SK-N-SH treated with all-trans-retinoic acid at 6 μM for 48 hours (cell line): ENCODE data around the gene MTHFD2L.

Experiments used
- GLIS3 ChIP-seq: fragments of 250-450 bp; sonication (Bioruptor Pico); IDR thresholded peaks from 2 replicates; pipeline ENCODE4 v1.5.0; 2020; ENCODE audit warnings: mild to moderate bottlenecking, moderate library complexity
- OSR1 ChIP-seq: fragments of 250-450 bp; sonication (Bioruptor Pico); IDR thresholded peaks from 2 replicates; pipeline ENCODE4 v1.8.0; 2022; ENCODE audit warnings: moderate library complexity, mild to moderate bottlenecking, inconsistent platforms
- PATZ1 ChIP-seq: fragments of 250-450 bp; sonication (Bioruptor Pico); IDR thresholded peaks from 2 replicates; pipeline ENCODE4 v1.8.0; 2020; ENCODE audit warnings: mild to moderate bottlenecking, moderate library complexity, borderline replicate concordance
- RARB ChIP-seq: fragments of 250-450 bp; sonication (Bioruptor Pico); IDR thresholded peaks from 2 replicates; pipeline ENCODE4 v1.8.0; 2021; ENCODE audit warnings: mild to moderate bottlenecking, moderate library complexity
- ZFP30 ChIP-seq: fragments of 450-650 bp; formaldehyde crosslinking; IDR thresholded peaks from 2 replicates; pipeline ENCODE4 v1.5.0; 2022; ENCODE audit warnings: mild to moderate bottlenecking, moderate library complexity

- TF ChIP-seq PATZ1 (CRISPR knock-in tag) (no peak), OSR1 (CRISPR knock-in tag) (no peak), ZFP30 (CRISPR knock-in tag) (no peak), GLIS3 (CRISPR knock-in tag) (no peak), RARB (no peak)
Observed at GRCh38 chr4:74323663-74324062, 165.7 kb downstream of the MTHFD2L start.
